NT2/D1 (cell line): ENCODE measurements around the gene HACD4.

Experiments used
- SUZ12 ChIP-seq: IDR thresholded peaks from 2 replicates; pipeline ENCODE4 v1.6.1; 2011; ENCODE audit not compliant: insufficient read length, insufficient read depth; ENCODE audit errors: extremely low read depth
- ZNF274 ChIP-seq: IDR thresholded peaks from 2 replicates; pipeline ENCODE4 v1.6.1; 2011; ENCODE audit warnings: mild to moderate bottlenecking, low read depth, low read length

GRCh38 chr9:21043841-21044240 is 12.4 kb upstream of the HACD4 start:
- no peak for TF ChIP-seq SUZ12
- TF ChIP-seq ZNF274, result no peak
